Neural progenitor cell (in vitro differentiated cells): Measurements from ENCODE around the gene EXOC4. TPM values are rescaled to one million over a fixed set of nuclear protein-coding genes. Genes with fewer than 3 reads are reported as not detected.

Source experiments
- DNase-seq: peaks from one replicate; pipeline ENCODE4 v3.0.0-alpha.2; 2016; ENCODE audit warnings: low spot score
- H2AFZ ChIP-seq: fragments of 200-600 bp; sonication (generic); replicated peaks from 2 replicates; pipeline ENCODE4 v1.6.1; 2016; ENCODE audit warnings: antibody characterized with exemption
- H3F3A ChIP-seq: fragments of 200-600 bp; sonication (generic); 2 replicates; pipeline ENCODE4 v1.6.1; 2016; ENCODE audit warnings: antibody characterized with exemption, low read depth
- H3K27ac ChIP-seq: fragments of 200-600 bp; sonication (generic); 2 replicates; pipeline ENCODE4 v1.5.1; 2016; ENCODE audit warnings: mild to moderate bottlenecking
- H3K27me3 ChIP-seq: fragments of 200-600 bp; sonication (generic); 2 replicates; pipeline ENCODE4 v1.6.1; 2016; ENCODE audit warnings: mild to moderate bottlenecking, moderate library complexity
- H3K36me3 ChIP-seq: fragments of 200-600 bp; sonication (generic); 2 replicates; pipeline ENCODE4 v1.5.1; 2016
- H3K4me1 ChIP-seq: fragments of 200-600 bp; sonication (generic); 2 replicates; pipeline ENCODE4 v1.6.1; 2016; ENCODE audit warnings: mixed run types
- H3K4me2 ChIP-seq: fragments of 200-600 bp; sonication (generic); 2 replicates; pipeline ENCODE4 v1.6.1; 2016
- H3K4me3 ChIP-seq: fragments of 200-600 bp; sonication (generic); 2 replicates; pipeline ENCODE4 v1.5.1; 2016
- H3K79me2 ChIP-seq: fragments of 200-600 bp; sonication (generic); 2 replicates; pipeline ENCODE4 v1.6.1; 2016; ENCODE audit warnings: low read depth
- H3K9ac ChIP-seq: fragments of 200-600 bp; sonication (generic); 2 replicates; pipeline ENCODE4 v1.6.1; 2016
- H3K9me3 ChIP-seq: fragments of 200-600 bp; sonication (generic); 2 replicates; pipeline ENCODE4 v1.5.1; 2016; ENCODE audit warnings: low read depth
- H4K20me1 ChIP-seq: fragments of 200-600 bp; sonication (generic); 2 replicates; pipeline ENCODE4 v1.6.1; 2016; ENCODE audit warnings: low read depth
- H3K27ac Mint-ChIP-seq: 3 replicates; pipeline ENCODE4 v1.8.0; 2021; ENCODE audit warnings: mixed read lengths
- H3K27me3 Mint-ChIP-seq: 2 replicates; pipeline ENCODE4 v1.8.0; 2022; ENCODE audit warnings: low read depth, mild to moderate bottlenecking, inconsistent platforms, moderate library complexity, mixed read lengths; ENCODE audit not compliant: insufficient read depth
- H3K36me3 Mint-ChIP-seq: 3 replicates; pipeline ENCODE4 v1.8.0; 2021; ENCODE audit warnings: mixed read lengths
- H3K4me1 Mint-ChIP-seq: 3 replicates; pipeline ENCODE4 v1.8.0; 2021; ENCODE audit warnings: mixed read lengths
- H3K4me3 Mint-ChIP-seq: 3 replicates; pipeline ENCODE4 v1.8.0; 2021; ENCODE audit warnings: mild to moderate bottlenecking, moderate library complexity, mixed read lengths
- H3K9me3 Mint-ChIP-seq: 3 replicates; pipeline ENCODE4 v1.8.0; 2020; ENCODE audit warnings: mixed read lengths
- CTCF ChIP-seq: fragments of 200-600 bp; sonication (generic); IDR thresholded peaks from 2 replicates; pipeline ENCODE4 v1.5.1; 2017; ENCODE audit warnings: antibody characterized with exemption, mild to moderate bottlenecking
- EZH2 ChIP-seq: fragments of 200-600 bp; sonication (generic); IDR thresholded peaks from 2 replicates; pipeline ENCODE4 v1.6.1; 2017; ENCODE audit warnings: antibody characterized with exemption, mild to moderate bottlenecking, moderate library complexity
- EZH2phosphoT487 ChIP-seq: fragments of 200-600 bp; sonication (generic); IDR thresholded peaks from 2 replicates; pipeline ENCODE4 v1.6.1; 2017; ENCODE audit warnings: antibody characterized with exemption
- total RNA-seq: library from RNA; depleted of rRNA; stranded (reverse); fragments of >200 nt; gene quantifications from 2 replicates; pipeline ENCODE4 v1.2.3, GENCODE V29; 2015; ENCODE audit warnings: low replicate concordance

The EXOC4 gene
- total RNA-seq, 1 donor from 2014 or later, result 129 TPM

- Mint-ChIP-seq H3K4me3 (no peak overlapping the region), H3K4me1 (no peaks in the 10 kb centered on the region), H3K27ac (no peak overlapping the region), H3K27me3 (no peaks in the 10 kb centered on the region), H3K9me3 (no peaks in the 10 kb centered on the region), H3K36me3 (no peaks in the 10 kb centered on the region)
- TF ChIP-seq EZH2phosphoT487 (no peak), CTCF (no peak), EZH2 (no peak)
- Histone ChIP-seq H2AFZ (no peak overlapping the region), H3K9me3 (no peaks in the 10 kb centered on the region), H3K4me2 (no peak overlapping the region), H3K27ac (no peak overlapping the region), H3K79me2 (peaks cover 5% of the 10 kb centered on the region), H3F3A (no peaks in the 10 kb centered on the region), H3K27me3 (no peaks in the 10 kb centered on the region), H3K9ac (no peak overlapping the region), H3K36me3 (no peaks in the 10 kb centered on the region), H4K20me1 (peaks cover 4% of the 10 kb centered on the region), H3K4me3 (no peak overlapping the region), H3K4me1 (no peaks in the 10 kb centered on the region)
- no peak for DNase-seq
These were observed 205.8 kb downstream of the EXOC4 start for GRCh38 chr7:133458688-133459087.

- Histone ChIP-seq H3K36me3 (no peaks in the 10 kb centered on the region), H3K4me1 (no peaks in the 10 kb centered on the region), H2AFZ (no peak overlapping the region), H3K9me3 (no peaks in the 10 kb centered on the region), H3K4me2 (no peak overlapping the region), H3K27ac (no peak overlapping the region), H3K79me2 (peaks cover 5% of the 10 kb centered on the region), H3F3A (no peaks in the 10 kb centered on the region), H3K27me3 (no peaks in the 10 kb centered on the region), H4K20me1 (peaks cover 4% of the 10 kb centered on the region), H3K9ac (no peak overlapping the region), H3K4me3 (no peak overlapping the region)
- Mint-ChIP-seq H3K4me3 (no peak overlapping the region), H3K27ac (no peak overlapping the region), H3K27me3 (no peaks in the 10 kb centered on the region), H3K4me1 (no peaks in the 10 kb centered on the region), H3K36me3 (peaks cover 8% of the 10 kb centered on the region), H3K9me3 (peaks cover 10% of the 10 kb centered on the region)
- DNase-seq, result no peak
- no peak for TF ChIP-seq CTCF
- no peak for TF ChIP-seq EZH2
These were observed 208.5 kb downstream of the EXOC4 start for GRCh38 chr7:133461421-133461820.

DNA sequence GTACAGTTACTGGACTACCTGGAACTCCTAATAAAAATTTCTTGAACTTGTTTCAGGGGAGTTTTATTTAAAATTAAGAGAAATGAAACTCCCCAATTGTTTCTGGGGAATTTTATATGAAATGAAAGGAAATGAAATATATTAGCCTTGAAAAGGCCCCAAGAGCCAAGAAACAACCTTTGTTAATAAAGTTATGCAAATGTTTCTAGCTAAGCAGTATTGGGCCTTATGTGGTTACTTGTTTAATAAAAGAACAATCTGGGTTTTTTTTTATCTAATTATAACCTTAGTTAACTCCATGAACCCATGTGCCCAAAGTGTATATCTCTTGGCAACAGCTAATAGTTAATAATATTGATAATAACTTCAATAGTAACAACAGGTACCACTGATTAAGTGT is 222.8 kb downstream of the EXOC4 start:
- H3F3A ChIP-seq, result no peaks in the 10 kb centered on the region

More for the DNA sequence above, 222.8 kb downstream of the EXOC4 start:
- Mint-ChIP-seq H3K27me3 (no peaks in the 10 kb centered on the region), H3K4me1 (peaks cover 17% of the 10 kb centered on the region), H3K27ac (no peak overlapping the region), H3K9me3 (no peaks in the 10 kb centered on the region), H3K4me3 (no peak overlapping the region), H3K36me3 (peaks cover 2% of the 10 kb centered on the region)
- no peaks in the 10 kb centered on the region for H3K79me2 ChIP-seq
- no peaks in the 10 kb centered on the region for H4K20me1 ChIP-seq
- H2AFZ ChIP-seq, result no peak overlapping the region
- TF ChIP-seq EZH2, result no peak
- TF ChIP-seq EZH2phosphoT487, result no peak
- TF ChIP-seq CTCF, result no peak
- H3K4me2 ChIP-seq, result no peak overlapping the region
- no peaks in the 10 kb centered on the region for H3K27me3 ChIP-seq
- H3K4me1 ChIP-seq, result no peaks in the 10 kb centered on the region
- no peak overlapping the region for H3K9ac ChIP-seq
- H3K36me3 ChIP-seq, result peaks cover 12% of the 10 kb centered on the region
- DNase-seq, result no peak
- no peak overlapping the region for H3K27ac ChIP-seq
- no peak overlapping the region for H3K4me3 ChIP-seq
- H3K9me3 ChIP-seq, result no peaks in the 10 kb centered on the region
